AG10803 (cell line): Measurements from ENCODE around the gene SOHLH2.
A peak's percentile ranks its signal among the peaks of the same experiment; 100 is the strongest.

Experiments
- DNase-seq: peaks from one replicate; pipeline ENCODE4 v3.0.0; 2010; ENCODE audit warnings: low read depth
- H3K4me3 ChIP-seq: 2 replicates; pipeline ENCODE4 v1.5.1; 2011; ENCODE audit warnings: mild to moderate bottlenecking, low read length, control low read depth
- CTCF ChIP-seq: conservative IDR thresholded peaks from 2 replicates; pipeline ENCODE4 v1.5.1; 2011; ENCODE audit warnings: mild to moderate bottlenecking, low read length, control low read depth, inconsistent platforms

Gene SOHLH2

GRCh38 chr13:36130193-36130551 is 84.2 kb downstream of the SOHLH2 start:
- peak overlapping the region; percentile 20 for H3K4me3 ChIP-seq
- TF ChIP-seq CTCF: no peak
- no peak for DNase-seq

GRCh38 chr13:36129539-36129938 is 84.8 kb downstream of the SOHLH2 start:
- TF ChIP-seq CTCF: no peak
- no peak overlapping the region for H3K4me3 ChIP-seq
- no peak for DNase-seq

GRCh38 chr13:36126491-36126890 is 87.9 kb downstream of the SOHLH2 start:
- TF ChIP-seq CTCF: no peak
- DNase-seq: no peak
- no peak overlapping the region for H3K4me3 ChIP-seq

GRCh38 chr13:36125841-36126240 is 88.5 kb downstream of the SOHLH2 start:
- no peak for TF ChIP-seq CTCF
- no peak for DNase-seq
- no peak overlapping the region for H3K4me3 ChIP-seq

- peak; percentile 60 for DNase-seq
- TF ChIP-seq CTCF: no peak
- no peak overlapping the region for H3K4me3 ChIP-seq
Measured at GRCh38 chr13:36124236-36124822, 90.0 kb downstream of the SOHLH2 start.
